ENCODE results near the gene COX19. TPM values are rescaled to one million over a fixed set of nuclear protein-coding genes. Genes with fewer than 3 reads are reported as not detected.

Gene COX19
- polyA plus RNA-seq, 1 donor: 16.9 TPM

DNA sequence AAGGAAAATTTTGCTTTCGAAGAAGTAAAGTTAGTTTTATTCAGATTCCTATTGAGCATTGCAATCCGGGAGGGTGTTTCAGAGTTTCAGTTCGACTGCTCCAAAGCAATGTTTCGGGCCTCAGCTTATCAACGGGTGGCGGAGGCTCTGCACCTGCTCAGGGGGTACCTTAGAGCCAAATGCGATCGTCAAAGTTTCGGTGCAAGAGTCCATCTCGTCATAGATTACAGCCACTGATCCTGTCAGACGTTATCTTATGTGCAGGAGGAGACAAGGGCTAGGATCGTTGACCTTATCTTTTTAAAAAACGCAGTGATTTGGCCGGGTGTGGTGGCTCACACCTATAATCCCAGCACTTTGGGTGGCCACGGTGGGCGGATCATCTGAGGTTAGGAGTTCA, 3.8 kb upstream of the COX19 start:
- no peak for DNase-seq

DNA sequence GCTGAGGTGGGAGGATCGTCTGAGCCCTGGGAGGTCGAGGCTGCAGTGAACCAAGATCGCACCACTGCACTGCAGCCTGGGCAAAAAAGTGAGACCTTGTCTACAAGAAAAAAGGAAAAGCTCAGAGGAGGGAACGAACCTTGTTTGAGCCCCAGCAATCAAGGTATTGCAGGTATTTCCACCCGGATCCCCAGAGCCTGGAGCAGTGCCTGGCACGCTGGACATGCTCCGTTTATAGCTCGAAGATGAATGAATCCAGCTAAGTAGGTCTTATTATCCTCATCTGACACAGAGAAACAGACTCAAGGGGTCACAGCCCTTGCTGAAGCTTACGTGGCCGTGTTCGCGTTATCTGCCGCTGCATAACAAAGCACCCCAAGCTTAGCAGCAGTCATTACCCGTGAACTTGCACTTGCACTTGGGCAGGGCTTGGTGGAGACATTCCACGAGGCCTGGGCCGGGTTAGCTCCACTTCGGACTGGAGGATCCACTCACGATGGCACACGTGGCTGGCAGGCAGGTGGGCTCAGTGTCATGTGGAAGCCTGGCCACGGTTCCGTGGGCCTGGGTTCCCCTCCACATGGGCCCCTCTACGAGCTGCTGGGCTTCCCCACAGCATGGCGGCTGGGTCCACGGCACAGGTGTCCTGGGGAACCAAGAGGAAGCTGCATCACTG, 3.2 kb upstream of the COX19 start:
- no peak for DNase-seq

DNA sequence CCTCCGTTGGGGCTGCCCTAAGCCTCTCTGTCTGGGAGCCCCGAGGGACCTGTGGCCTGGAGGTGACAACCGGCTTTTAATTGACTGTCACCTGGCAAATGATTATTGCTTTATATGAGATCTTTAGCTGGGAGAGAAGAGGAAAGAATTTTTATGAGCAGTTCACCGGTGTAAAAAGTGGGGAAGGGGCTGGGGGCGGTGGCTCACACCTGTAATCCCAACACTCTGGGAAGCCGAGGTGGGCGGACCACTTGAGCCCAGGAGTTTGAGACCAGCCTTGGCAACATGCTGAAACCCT, 2.6 kb upstream of the COX19 start:
- no peak for DNase-seq

DNA sequence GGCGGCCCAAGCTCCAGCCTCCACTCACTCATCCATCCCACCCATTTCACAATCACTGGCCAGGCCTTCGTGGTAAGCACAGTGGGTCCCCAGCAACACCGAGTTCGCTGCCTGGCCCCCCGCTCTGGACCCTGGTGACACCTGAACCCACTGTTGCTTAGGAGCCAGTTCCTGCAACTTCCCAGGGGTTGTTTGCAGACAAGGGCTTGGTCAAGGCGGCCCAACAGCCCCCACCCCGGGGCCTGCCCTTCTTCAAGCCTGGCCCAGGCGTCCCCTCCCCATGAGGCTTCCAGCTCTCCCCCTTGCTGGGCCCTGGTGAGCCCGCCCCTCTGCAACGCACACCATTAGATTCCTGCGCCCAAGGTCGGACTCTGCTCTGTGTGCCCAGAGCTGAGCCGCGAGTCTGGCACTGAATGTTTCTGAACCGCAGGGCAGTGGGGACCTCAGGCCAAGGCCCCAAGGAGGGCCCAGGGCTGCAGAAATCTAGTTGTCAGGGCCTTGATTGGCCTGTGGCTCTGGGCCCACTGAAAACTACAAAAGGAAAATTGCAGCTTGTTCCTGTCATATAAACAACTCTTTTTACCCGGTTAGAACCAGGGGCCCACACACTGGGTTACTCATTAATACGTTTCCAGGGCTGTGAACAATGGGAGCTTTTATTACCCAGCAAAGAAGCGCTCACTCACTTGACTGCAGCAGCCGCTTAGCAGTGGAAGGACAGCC, 2.1 kb upstream of the COX19 start:
- DNase-seq: peak; percentile 71

DNA sequence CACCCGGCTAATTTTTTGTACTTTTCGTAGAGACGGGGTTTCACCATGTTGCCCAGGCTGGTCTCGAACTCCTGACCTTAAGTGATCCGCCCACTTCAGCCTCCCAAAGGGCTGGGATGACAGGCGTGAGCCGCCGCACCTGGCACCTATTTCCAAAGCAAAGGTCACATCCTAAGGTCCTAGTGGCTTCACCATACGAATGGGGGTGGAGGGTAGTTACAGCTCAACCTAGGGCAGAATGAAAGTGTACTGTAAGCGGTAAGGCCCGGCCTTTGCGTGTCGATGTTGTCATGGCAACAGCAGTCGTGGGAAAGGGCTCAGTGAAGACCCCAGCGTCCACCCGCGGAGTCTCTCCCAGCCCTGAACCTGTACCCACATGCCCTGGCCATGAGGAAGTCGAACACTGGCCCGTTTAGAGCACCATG, 1.6 kb upstream of the COX19 start:
- no peak for DNase-seq

DNA sequence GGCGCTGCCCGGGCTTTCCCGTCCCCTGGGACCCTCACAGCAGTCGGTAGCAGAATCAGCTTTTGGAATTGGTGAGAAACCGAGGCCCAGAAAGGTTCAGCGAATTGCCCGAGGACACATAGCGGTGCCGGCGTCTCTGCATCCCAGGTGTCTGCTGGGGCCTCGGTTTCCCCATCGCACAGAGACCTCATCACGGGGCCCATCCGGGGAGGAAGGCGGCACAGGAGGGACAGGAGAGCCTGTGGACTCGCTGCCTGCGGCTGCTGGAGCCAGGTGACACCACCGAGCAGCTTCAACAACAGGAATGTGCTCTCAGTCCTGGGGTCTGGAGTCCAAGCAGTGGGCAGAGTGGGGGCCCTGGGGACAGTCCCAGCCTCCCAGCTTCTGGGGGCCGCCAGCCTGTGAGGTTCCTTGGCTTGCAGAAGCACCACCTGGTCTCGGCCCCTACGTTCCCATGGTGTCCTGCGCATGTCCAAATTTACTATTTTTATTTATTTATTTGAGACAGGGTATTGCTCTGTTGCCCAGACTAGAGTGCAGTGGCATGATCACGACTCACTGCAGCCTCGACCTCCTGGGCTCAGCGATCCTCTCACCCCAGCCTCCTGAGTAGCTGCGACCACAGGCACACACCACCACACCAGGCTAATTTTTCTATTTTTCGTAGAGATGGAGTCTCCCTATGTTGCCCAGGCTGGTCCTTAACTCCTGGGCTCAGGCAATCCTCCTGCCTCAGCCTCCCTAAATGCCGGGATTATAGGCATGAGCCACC, 539 bp upstream of the COX19 start:
- no peak for DNase-seq

DNA sequence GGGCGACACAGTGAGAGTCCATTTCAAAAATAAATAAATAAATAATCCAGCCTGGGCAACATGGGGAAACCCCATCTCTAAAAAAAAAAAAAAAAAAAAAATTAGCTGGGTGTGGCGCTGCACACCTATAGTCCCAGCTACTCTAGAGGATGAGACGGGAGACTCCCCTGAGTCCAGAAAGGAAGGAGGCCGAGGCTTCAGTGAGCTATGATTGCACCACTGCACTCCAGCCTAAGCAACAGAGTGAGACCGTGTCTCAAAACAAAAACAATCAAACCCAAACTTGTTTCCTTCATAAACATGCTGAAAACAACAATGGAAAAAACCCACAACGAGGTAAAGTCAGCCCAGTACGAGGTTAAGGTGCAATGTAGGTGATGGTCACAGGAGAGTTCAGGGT, 1.2 kb downstream of the COX19 start:
- no peak for DNase-seq

DNA sequence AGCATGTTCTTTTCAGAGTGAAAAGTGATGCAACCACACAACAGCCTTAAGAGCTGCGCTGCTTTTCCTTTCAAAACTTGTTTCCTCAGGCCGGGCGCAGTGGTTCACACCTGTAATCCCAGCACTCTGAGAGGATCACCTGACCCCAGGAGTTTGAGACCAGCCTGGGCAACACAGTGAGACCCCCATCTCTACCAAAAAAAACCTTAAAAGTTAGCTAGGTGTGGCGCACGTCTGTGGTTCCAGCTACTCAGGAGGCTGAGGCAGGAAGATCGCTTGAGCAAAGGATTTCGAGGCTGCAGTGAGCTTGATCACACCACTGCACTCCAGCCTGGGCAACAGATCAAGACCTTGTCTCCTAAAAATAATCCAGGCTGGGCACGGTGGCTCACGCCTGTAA, 2.0 kb downstream of the COX19 start:
- DNase-seq: no peak

DNA sequence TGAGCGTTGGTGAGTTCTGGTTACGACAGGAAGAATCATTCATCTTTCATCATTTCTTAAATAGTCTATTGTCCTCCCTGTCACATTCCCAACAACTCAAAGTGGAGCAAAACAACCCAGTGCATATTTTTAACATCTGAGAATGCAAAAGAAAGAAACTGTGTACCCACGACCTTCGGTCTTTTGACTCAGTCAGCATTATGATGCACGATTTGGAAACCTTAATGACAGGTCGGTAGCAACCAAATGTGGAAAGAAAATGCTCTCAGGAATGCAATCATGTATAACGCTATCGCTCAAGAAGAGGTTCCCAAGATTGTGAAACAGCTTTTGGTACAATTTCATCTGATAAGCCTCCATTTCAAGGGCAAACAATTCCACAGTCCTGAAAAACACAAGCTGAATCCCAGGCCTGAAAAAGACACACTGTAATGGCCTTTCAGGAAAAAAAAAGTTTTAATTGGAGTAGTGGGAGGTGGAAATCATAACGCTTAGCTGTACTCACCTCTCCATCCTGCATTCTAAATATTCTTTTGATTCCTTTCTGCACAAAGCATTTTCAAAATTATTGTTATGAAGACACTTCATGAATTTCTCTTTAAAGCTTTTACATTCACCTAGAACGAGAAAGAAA, 2.6 kb downstream of the COX19 start:
- no peak for DNase-seq

DNA sequence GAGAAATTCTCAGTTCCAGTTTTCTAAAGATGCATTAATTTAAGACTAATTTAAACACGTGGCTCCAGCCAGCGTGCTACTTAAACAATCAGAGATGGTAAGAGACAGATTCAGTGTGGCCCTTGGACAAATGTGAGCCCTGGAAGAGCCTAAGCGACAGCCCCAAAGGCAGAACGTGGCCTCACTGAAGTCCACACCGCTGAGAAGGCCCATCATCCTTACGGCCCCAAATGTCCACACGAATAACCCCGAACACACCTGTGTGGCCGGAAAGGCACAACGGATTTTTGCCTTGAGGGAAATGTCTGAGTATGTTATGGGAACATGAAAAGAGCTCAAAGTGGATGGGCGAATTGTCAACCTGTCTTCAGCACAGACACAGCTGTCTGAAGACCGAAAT, 3.2 kb downstream of the COX19 start:
- no peak for DNase-seq

DNA sequence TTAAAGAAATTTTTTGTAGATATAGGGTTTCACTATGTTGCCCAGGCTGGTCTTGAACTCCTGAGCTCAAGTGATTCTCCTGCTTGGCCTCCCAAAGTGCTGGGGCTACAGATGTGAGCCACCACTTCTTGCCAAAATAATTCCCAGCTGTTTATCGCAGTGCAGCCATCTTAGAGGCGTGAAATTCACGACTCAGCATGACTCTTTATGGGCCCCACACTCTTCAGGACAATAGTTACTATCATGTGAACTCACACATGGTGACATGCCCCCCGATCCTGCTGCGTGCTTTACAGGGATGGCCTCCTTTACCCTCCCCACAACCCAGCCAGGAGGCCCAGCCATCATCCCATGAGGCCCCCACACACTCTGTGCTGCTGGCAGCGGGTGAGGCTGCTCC, 4.6 kb downstream of the COX19 start:
- no peak for DNase-seq

DNA sequence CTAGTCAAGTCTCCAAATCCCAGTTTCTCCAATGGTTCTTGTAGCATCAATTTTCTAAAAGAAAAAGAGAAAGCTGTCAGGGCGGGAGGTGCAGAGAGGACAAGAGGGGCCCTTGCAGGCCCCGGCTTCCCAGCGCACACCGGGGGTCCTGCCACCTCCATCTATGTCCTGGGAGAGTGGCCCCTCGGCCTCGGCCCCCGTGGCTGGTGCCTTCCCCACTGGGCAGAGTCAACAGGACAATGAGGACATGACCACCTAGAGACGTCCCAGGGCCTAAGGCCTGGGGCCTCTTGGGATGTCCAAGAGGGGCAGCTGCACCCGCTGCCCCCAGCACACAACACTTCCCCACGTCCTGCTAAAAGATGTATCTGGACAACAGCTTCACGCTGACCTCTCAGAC, 5.9 kb downstream of the COX19 start:
- DNase-seq: no peak

DNA sequence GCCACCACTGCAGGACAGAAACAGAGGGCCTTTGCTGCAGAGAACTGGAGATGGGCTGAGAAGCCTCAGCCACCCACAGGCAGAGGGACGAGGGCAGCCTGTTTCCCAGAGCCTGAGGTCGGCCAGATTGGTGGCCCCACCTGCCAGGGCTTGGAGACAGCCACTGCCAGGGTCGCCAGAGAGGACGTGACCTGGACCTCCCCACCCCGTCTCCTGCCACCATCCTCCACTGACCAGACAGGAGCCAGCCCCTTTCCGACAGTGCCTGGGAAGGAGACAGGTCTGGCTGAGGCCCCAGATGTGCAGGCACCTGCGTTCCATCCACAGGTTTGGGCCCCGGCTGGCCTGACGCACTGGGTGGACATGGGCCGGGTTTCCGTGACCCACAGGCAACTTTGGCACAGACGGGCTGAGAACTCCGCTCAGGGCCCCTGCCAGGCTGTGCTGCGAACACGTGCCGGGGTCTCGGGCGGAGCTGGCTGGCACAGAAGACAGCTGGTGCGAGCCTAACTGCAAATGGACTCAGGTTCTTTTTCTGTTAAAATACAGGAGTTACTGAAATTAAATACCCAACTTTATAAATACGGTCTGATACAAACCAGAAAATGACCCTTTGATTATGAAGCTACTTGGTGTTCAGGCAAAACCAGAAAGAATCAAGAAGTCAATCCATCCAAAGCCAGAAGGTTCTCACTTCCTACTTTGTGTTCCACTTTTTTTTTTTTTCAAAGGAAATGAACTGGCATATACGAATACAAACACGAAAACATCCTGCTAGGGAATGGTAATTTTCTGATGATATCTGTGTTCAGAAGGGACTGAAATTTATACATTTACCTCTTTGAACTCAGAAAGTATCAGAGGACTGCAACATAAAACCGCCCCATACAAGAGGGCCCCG, 6.9 kb downstream of the COX19 start:
- no peak for DNase-seq

DNA sequence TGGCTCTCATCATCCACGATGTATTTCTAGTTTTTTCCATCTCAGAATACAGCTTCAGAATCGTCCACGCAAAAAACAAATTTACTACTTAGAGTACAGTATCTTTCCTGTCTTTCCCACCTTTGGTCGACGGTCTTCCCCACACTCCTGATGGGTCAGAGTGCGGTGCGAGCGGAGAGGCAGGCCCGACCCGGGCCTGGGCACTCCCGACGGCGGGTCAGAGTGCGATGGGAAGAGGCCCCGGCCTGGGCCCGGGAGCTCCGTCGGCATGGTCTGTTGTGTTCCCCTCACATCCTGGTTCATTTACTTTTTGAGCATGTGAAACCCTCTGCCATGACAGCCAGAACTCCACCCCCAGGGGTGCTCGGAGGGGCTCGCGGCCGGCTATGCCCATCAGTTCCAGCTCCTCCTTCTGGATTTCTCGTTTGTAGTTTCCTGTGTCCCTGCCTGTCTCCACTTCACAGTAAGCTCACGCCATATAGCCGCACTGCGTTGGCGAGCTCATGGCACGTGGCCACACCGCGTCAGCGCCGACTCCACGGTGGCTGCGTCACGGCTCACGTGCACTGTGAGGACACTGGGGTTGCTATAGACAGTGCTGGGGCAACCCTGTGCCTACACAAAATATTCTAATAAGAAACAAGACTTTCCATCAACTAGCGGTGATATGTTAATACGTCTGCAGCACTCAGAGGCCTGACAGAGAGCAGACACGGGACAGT, 7.8 kb downstream of the COX19 start:
- DNase-seq: no peak

DNA sequence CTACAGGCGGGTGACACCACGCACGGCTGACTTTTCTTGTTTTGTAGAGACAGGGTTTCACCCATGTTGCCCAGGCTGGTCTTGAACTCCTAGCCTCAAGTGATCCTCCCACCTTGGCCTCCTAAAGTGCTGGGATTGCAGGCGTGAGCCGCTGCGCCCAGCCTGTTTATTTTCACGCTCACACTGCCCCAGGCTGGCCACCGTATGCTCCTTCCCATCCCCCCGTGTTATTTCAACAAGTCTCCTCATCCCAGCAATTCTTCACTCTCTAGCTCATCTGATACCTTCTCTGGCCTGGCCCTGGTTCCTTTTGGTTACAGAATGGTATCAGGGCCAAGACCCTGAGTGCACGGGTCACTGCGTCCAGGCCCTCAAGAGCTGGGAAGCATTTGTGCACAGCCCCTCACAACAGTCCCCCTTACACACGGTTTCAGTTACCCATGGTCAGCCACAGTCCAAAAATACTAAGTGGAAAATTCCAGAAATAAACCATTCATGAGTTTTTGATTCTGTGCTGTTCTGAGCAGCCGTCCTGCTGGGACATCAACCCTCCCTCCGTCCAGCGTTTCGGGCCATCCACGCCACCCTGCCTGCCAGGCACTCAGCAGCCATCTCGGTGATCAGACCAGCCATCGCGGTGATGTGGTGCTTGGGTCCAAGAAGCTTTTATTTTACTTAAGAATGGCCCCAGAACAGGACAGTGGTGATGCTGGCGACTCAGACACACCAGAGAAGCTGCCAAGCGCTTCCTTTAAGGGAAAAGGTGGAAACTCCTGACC, 8.9 kb downstream of the COX19 start:
- no peak for DNase-seq

DNA sequence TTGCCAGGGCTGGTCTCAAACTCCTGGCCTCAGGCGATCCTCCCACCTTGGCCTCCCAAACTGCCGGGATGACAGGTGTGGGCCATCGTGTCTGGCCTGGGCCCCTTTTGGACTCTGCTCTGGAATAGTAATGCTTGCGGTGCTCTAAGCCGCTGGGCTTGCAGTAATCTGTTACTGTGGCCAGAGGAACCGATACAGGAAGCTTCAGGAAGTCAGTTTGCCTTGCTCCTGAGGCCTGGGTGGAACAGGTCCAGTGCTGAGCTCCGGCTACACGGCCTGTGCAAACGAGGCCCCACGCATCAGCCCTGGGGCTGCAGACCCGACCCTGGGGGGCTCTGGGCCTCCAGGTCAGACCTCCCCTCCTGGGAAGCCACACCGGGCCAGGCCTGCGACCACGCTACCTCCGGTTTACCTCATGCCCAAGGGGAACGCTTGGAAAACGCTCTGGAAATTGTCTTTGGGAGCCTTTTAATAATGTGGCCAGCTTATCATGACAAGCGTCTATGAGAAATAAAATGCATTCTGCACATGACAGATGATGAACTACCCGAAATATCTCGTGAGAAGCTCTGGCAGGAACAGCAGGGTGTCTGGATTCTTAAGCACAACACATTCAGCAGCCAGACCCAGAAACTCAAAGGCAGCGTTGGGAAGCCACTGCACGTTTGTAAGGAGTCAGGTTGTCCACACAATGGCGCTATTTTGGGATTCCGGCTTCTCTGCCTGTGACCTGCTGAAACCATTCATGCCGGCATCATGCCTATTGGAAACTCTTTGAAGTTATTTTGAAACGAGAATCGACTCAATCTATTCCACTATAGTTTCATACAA, 10.7 kb downstream of the COX19 start:
- DNase-seq: no peak

DNA sequence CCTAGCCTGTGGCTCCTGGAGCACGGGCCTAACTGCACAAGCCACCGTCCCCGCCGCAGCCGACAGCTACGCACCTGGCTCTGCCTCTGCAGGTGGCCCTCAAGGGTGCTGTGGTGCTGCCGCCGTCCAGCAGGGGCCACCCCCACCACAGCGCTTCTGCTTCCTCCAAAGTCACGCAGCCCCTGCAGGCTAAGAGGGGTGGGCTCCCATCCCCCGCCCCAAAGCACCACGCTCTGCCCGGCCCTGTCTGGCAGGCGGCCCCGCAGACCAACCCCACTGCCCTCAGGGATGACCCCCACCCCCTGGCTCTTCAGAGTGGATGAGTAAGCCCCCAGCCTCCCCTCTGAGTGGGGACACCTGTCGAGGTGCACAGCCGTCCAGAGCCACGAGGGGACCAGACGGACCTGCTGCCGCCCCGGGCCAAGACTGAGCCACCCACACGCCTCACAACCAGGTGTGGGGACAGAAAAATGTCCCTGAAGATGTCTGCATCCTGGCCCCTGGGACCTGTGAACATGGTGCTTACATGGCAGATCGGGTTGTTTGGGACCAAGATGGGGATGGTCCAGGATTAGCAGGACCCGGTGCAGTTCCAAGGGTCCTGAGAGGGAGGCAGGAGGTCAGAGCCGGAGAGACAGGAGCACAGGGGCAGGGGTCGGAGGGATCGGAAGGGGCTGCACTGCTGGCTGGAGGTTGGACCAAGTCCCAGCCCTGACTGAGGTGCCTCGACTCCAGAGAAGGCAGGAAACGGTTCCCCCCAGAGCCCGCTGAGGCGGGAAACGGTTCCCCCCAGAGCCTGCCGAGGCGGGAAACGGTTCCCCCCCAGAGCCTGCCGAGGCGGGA, 11.9 kb downstream of the COX19 start:
- DNase-seq: no peak

DNA sequence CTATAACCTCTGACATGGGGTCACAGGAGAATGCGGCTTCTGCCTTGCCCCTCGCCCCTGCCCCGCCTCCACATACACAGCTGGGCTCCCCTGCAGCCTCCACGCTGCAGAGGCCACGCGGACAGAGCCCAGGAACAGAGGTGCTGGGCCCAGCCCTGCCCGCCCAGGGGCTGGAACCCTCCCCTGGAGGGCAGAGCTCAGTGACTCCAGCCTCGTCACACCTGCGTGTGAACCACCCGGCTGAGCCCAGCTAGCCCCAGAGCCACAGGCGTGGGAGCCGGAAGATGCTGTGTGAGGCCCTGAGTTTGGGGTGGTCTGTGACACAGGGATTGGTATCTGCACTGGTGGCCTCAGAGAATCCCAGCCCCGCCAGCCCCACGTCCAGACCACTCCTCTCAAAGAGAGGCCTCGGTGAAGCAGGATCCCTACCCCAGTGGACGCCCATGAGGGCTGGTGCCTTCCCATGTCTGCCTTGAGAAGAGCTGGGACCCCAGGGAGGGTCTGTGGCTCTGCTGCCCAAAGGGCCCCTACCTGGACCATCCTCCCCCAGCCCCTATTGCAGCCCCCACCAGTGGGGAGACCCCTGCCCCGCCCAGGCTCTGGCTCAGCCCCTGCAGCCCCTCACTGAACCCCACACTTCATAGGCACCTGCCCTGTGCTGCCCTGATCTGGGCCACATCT, 12.8 kb downstream of the COX19 start:
- DNase-seq: no peak

Data from left kidney (tissue), 2 donors.